GM21526 (cell line): ENCODE measurements around the gene RAMP3.
"Not testable (repeated sequence)": the region's sequence is repeated elsewhere in the genome, so short reads cannot be mapped to it uniquely, and the experiment has no call there.

Experiments used
- ATAC-seq: cut with Tn5 transposase; IDR thresholded peaks from one replicate; pipeline ENCODE4 v1.9.1; 2021; ENCODE audit warnings: moderate library complexity; ENCODE audit not compliant: unreplicated experiment, low FRiP score

RAMP3 gene

DNA sequence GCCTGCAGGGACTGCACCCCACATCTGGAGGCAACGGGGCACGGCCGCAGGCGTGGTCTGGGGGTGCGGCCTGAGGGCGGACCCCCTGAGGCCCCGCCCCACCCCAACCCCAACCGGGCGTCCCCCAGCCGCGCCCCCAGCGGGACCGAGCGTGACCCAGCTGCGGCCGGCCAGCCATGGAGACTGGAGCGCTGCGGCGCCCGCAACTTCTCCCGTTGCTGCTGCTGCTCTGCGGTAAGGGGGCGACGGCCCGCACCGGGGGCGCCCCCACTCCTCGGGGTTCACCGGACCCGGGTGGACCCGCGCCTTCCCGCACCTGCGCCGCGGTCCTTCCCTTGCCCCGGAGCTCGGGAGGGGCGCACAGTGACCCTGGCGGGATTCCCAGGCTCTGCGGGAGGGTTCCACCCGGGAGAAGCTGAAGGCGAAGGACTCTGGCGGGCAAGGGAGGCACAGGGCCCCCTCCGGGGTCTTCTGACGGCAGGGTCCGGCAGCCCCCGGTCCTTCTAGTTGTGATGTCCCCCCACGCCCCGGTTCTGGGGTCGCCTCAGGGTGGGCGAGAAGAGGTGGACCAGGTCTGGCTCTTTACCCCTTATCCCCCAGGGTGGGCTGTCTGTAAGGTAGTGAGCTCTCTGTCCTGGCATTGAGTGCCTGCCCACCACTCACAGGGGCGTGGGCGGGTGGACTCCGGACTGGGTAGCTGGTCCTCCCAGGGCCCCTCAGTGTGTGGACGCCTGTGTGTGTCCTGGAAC lies at the start of gene RAMP3:
Gene RAMP3, plus strand, starts transcription at position 139 of the 749 bp plus-strand sequence. Its CDS starts 38 bp downstream, at position 177.
- no peak for ATAC-seq

DNA sequence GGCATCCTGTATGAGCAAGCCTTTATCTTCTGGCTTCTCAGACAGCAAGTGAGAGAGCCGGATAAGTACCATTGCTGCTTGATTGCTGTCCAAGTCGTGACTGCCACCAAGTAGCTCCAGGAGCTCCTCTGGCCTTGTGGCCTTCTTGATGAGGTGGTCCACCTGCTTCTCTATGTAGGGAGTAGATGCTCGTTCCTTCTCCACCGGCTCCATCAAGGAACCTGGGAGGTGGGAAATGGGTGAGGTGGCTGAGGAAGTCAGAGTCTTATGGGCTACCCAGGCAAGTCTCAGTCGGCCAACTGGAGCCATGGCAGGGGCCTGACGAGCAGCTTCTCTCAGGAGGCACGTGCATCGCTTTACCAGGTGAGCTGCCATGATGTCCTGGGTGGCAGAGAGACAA lies 48.7 kb upstream of the RAMP3 start:
- ATAC-seq = no peak

DNA sequence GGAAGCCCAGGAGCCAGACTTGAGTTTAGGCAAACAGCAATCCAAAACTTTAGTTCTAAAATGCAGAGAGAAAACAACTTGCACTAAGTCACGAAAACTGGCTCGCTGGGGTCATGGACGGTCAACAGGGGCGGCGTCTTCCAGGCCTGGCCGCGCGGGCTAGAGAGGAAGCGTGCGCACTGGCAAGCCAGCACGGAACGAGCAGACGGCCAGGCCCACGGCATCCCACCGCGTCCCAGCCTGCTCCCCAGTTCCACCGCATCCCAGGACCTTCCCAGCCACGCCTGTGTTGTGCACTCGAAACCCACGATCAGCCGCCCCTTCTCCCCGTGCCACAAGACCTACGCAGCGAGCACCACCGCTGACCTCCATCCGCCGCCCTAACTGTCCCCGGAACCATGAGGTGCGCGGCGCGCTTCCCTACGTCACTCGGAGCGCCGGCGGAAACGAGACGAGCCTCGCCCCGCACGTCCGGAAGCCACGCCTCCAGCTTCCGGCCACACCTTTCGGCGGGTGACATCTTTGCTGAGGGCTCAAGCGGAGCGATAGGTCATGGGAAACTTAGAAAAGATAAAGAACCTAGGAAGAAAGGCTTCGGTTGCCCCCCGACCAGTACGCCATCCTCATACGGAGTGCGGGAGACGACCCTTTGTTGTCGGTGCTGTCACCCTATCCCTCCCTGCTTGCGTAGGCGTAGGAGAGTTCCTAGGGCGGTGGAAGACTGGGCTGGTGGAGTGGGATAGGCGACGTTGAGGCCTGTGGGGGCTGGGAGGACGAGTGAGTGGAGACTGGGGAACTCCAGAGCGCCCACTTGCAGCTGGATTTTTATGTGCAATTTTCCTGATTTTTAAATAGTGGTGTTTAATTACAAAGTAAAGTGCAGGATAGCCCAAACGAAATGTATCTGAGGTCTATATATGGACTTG lies 46.0 kb upstream of the RAMP3 start, which contains the start of gene TBRG4:
Gene TBRG4, minus strand, starts transcription at position 400 of the 926 bp plus-strand sequence. CDS start 2,460 bp downstream, outside the sequence.
- peak; percentile 95 for ATAC-seq

GRCh38 chr7:45112648-45113047 lies 44.9 kb upstream of the RAMP3 start:
- no peak for ATAC-seq

DNA sequence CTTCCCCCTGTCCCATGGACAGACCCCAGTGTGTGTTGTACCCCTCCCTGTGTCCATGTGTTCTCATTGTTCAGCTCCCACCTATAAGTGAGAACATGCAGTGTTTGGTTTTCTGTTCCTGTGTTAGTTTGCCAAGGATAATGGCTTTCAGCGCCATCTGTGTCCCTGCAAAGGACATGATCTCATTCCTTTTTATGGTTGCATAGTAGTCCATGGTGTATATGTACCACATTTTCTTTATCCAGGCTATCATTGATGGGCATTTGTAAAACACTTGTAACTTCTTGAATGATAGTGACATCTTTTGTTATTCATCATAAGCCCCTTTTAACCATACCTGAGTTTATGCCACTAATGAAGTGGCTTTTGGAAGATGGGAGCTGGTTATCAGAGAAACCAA lies 43.3 kb upstream of the RAMP3 start:
- ATAC-seq = not testable (repeated sequence)

GRCh38 chr7:45114926-45115325 lies 42.7 kb upstream of the RAMP3 start:
- no peak for ATAC-seq

DNA sequence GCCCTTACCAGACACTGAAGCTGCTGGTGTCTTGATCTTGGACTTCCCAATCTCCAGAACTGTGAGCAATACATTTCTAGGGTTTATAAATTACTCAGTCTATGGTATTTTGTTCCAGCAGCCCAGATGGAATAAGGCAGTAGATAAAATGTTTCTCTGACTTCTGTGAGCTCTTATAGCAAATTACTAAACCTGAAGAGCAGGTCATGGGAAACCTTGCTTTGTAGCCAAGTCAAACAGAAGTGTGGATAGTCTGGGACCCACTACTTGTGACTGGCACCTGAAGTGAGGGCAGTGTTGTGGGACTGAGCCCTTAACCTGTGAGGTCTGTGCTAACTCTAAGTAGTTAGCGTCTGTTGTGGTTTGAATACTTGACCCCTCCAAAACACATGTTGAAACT lies 41.5 kb upstream of the RAMP3 start:
- ATAC-seq = no peak

- ATAC-seq = no peak
Observed at GRCh38 chr7:45117582-45117981, 40.0 kb upstream of the RAMP3 start.

DNA sequence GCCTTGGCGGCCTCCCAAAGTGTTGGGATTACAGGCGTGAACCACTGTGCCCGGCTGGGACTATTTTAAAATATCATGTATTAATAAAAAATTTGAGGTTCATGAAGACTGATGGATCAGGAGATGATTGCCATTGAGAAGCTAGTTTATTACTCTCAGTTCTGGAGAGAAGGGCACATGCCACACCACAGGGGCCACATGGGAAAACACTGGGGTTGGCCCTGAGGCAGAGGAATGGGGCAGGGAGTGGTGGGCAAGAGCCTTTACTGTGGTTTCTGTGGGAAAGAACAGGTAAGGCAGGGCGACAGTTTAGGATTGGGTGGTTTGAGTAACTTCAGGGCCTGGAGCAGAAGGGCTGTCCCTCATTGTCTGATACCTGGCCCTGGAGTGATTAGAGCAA lies 39.3 kb upstream of the RAMP3 start:
- ATAC-seq = no peak

DNA sequence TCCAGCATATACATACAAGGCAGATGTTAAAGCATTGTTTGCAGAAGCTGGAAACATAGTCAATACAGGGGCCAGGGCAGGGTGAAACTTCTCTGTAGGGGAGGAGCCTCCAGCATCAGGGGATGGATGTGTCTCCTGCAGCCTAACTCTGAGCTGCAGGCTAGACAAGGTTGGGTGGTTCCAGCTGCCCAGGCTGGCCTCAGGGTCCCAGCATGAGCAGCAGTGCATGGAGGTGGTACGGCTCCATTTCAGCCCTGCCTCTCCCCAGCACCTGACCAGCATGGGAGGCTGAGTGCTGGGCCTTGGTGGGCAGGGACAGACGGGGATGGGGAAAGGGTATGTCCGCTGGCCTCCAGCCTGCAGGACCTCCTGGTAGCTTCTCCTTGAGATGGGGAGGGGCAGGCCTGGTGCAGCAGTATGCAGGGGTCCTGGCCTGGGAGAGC lies 38.7 kb upstream of the RAMP3 start:
- no peak for ATAC-seq

DNA sequence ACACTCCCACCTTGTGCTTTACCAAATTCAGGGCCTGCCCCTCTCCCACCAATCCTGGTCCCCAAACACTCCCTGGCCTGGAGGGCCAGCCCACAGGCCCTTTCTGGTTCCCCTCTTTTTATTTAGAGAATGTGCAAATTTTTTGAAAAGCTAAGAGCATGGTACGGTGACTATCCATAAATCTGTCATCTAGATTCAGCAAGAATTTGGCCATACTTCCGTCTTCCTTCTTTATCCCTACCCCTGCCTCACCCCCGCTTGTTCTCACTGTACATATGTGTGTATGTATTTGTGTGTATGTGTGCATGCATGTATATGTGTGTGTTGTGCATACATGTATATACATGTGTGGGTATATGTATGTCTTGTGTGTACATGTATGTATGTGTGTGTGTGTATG lies 38.0 kb upstream of the RAMP3 start:
- ATAC-seq = no peak

DNA sequence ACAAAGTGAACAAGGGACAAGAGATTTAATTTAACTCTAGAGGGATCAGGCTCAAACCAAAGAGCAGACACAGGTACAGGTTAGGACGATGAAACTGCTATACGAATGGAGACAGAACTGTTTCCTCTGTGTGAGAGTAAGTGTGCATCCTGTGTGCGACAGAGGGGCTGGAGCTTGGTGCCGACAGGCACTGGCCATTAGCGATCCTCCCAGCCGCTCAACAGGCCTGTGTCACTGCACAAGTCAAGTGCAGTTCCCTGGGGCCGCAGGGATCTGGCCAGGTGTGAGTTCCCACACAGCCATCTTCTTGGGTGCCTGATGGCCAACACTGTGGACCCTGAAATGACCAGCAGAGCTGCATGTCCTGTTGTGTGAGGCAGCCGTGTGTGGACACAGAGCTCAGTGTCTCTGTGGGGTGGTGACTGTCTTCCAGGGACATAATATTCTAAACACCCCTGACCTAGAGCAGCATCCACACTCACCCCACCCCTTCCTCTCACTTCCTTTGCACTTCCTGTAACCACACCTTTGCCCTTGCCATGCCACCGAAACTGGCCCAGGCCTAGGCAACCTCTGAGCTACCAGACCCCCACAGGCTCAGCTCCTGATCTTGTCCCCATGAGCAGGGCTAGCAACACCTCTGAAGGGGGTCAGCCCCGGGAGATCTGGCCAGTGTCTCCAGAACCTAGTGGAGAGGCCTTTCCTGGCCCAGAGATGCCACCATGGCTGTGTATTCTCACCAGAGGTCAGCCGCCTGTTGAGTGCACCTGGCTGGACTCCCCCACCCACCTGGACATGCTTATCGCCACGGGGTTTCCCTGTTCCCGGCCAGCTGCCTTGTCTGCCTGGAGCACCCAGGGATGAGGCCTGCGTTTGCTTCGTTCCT lies 34.4 kb upstream of the RAMP3 start:
- no peak for ATAC-seq

GRCh38 chr7:45123913-45124710 lies 33.5 kb upstream of the RAMP3 start:
- no peak for ATAC-seq

DNA sequence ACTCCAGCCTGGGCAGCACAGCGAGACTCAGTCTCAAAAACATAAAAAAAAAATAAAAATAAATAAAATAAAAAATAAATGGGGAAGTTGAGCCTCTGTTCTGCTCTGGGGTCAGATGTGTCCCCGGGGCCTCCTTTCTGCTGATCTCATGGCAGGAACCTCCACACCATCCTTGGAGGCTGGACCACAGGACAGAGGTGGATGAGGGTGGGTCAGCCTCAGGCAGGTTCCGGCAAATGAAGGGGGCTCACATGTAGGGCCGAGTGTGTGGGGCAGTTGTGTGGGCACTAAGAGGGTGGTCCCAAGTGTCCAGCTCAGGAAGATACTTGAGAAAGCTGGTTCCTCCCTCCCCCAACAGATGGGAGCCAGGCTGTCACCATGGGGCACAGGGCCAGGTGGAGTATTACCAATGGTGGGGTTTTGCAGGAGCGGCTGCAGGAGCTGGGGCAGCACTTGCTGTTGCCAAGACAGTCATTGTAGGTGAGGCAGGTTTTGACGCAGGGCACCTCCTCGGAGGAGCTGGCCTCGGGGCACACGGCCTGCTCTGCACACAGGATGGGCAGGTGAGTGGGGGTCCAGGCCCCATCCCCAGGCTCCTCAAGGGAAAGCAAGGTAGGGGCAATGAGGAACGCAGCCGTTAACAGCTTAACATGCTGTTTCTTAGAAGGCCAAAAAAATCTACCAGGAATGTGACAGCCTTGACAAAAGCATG lies 32.2 kb upstream of the RAMP3 start:
- no peak for ATAC-seq

- ATAC-seq = no peak
Observed at GRCh38 chr7:45126201-45126600, 31.4 kb upstream of the RAMP3 start.

DNA sequence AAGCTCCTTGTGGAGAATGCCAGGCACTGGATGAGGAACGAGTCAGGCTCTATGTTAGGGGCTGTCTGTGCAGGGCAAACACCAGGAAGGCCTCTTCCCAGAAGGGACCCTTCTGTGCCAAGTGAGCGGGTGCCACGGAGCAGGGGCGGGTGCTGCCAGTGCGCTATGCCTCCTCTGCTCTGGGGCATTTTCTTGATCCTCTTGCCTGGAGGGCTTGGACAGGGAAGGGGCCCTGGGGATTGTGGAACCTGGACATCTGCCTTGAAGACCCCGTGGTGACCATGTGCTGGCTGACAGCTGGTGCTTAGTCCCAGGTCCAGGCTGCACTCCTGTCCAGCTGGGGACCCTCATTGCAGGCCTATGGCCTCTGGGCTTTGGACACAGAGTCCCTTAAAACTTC lies 30.7 kb upstream of the RAMP3 start:
- ATAC-seq = no peak

- ATAC-seq = no peak
Observed at GRCh38 chr7:45129181-45129800, 28.3 kb upstream of the RAMP3 start.

DNA sequence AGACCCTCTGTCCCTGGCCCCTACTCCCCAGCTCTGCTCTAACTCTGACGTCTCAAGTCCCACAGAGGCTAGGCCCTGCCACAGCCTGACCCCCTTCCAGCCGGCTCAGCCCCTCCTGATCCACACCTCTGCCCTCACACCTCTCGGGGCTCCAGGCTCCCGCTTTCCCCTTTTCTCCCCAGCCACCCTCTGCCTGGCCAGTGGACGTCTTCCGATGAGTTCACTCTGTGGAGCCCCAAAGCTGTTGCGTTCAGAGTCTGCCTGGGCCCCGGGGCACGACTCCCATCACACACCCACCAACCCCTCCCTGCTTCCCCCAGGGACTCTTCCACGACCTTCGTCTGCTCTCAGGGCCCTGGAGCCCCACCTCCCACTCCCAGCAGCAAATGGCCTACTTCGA lies 27.7 kb upstream of the RAMP3 start:
- no peak for ATAC-seq

- ATAC-seq = no peak
Observed at GRCh38 chr7:45130910-45131309, 26.7 kb upstream of the RAMP3 start.
